Lower lobe of right lung (tissue), 2 donors: Measurements from ENCODE around the gene RTRAF. TPM values are rescaled to one million over a fixed set of nuclear protein-coding genes. Genes with fewer than 3 reads are reported as not detected.

Experiments used
- ATAC-seq, 2 donors: fragments of 200-7000 bp; cut with Tn5 transposase; one replicate each; pipeline ENCODE4 v1.9.1; 2020 to 2022; ENCODE audit warnings: mild to moderate bottlenecking in 2 of 2, moderate library complexity in 2 of 2
- DNase-seq: peaks from one replicate; pipeline ENCODE4 v3.0.0-alpha.2; 2020
- H3K27ac ChIP-seq: fragments of 200-600 bp; one replicate; pipeline ENCODE4 v1.8.0; 2022
- H3K27me3 ChIP-seq: fragments of 200-600 bp; one replicate; pipeline ENCODE4 v1.8.0; 2022; ENCODE audit warnings: low read depth
- H3K36me3 ChIP-seq: fragments of 200-600 bp; one replicate; pipeline ENCODE4 v1.8.0; 2022; ENCODE audit warnings: mild to moderate bottlenecking
- H3K4me1 ChIP-seq: fragments of 200-600 bp; one replicate; pipeline ENCODE4 v1.8.0; 2022
- H3K4me3 ChIP-seq: fragments of 200-600 bp; one replicate; pipeline ENCODE4 v1.8.0; 2022; ENCODE audit warnings: mild to moderate bottlenecking
- H3K9me3 ChIP-seq: fragments of 200-600 bp; one replicate; pipeline ENCODE4 v1.8.0; 2022
- CTCF ChIP-seq: fragments of 200-600 bp; IDR thresholded peaks from one replicate; pipeline ENCODE4 v1.8.0; 2022; ENCODE audit warnings: antibody characterized with exemption, mild to moderate bottlenecking
- intact Hi-C: fragments of 100-400 bp; cut with DNase I; formaldehyde crosslinking; loops from one replicate; pipeline ENCODE4 v1.11.0; 2022
- total RNA-seq: library from RNA; stranded (reverse); fragmentation: NEBNext Ultra II Directional; extraction: Animal tissue kit (Norgen Biotek cat#: 25700); gene quantifications from one replicate; pipeline ENCODE4 v1.2.1, GENCODE V29; 2021
- donor health status: DM: no; HTN: yes; CAD: no; lungs with severe emphysema.

Gene RTRAF
- total RNA-seq, 1 donor from 2014 or later = 124 TPM

GRCh38 chr14:51954031-51954430 lies 35.3 kb upstream of the RTRAF start:
- peaks cover 4% of the 10 kb centered on the region for H3K9me3 ChIP-seq
- H3K4me3 ChIP-seq = no peak overlapping the region
- H3K4me1 ChIP-seq = no peaks in the 10 kb centered on the region
- intact Hi-C loops = no loop called here
- ATAC-seq = no peak
- no peaks in the 10 kb centered on the region for H3K27me3 ChIP-seq
- DNase-seq = no peak
- no peak for TF ChIP-seq CTCF
- no peak overlapping the region for H3K27ac ChIP-seq
- peaks cover 12% of the 10 kb centered on the region for H3K36me3 ChIP-seq

DNA sequence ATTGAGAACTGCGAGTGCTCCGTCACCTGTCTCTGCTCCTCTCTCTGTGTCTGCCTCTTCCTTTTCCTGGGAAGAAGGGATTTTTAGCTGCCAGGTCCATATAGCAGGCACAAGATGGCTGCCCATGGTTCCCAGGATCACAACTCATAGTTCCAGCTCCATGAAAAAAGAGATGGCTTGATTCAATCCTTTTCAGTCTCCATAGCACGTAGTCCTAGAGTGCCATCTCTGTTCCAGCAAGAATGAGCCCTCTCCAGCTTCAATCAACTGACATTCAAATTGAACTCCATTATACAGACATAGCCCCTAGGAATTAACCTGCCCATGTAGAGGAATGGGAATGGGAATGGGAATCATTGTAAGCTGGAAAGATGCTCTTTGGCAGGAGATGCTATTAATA lies 34.7 kb upstream of the RTRAF start:
- Histone ChIP-seq H3K36me3 (peaks cover 12% of the 10 kb centered on the region), H3K9me3 (peaks cover 4% of the 10 kb centered on the region), H3K27me3 (no peaks in the 10 kb centered on the region), H3K27ac (no peak overlapping the region), H3K4me1 (no peaks in the 10 kb centered on the region), H3K4me3 (no peak overlapping the region)
- ATAC-seq (no peak), DNase-seq (no peak)
- intact Hi-C loops = no loop called here
- TF ChIP-seq CTCF = no peak

DNA sequence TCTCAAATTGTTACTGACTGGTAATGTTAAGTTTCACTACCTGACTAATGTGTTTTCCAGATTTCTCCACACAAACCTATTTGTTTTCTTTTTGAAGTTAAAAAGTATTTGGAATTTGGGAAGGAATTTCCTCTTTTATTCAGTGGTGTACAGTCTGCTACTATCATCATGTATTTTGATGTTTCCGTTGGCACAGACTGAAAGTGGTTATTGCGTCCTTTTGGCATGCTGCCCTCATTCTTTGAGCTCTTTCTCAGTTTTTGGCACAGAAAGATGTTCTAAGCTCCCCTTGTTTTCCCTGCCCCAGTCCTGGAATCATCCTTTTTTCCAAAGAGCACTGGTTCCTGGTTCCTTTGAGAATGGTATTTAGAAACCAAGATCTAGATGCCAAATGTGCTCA lies 31.4 kb upstream of the RTRAF start:
- H3K4me3 ChIP-seq = no peak overlapping the region
- H3K27me3 ChIP-seq = no peaks in the 10 kb centered on the region
- ATAC-seq = no peak
- DNase-seq = no peak
- no peaks in the 10 kb centered on the region for H3K36me3 ChIP-seq
- H3K27ac ChIP-seq = no peak overlapping the region
- no peaks in the 10 kb centered on the region for H3K4me1 ChIP-seq
- no peak for TF ChIP-seq CTCF
- peaks cover 8% of the 10 kb centered on the region for H3K9me3 ChIP-seq
- intact Hi-C loops = no loop called here

DNA sequence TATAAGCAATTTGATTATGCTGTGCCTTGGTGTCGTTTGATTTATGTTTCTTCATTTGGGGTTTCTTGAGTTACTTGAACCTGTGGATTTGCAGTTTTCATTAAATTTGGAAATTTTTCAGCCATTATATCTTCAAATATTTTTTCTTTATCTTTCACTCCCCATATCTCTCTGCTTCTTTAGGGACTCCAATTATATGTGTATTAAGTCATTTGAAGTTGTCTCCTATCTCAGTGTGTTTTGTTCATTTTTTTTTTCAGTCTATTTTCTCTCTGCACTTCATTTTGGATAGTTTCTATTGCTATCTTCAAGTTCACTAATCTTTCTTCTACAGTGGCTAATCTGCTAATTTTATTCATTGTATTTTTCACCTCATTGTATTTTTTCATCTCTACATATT lies 29.4 kb upstream of the RTRAF start:
- H3K4me1 ChIP-seq = no peaks in the 10 kb centered on the region
- no peak overlapping the region for H3K4me3 ChIP-seq
- no peak overlapping the region for H3K27ac ChIP-seq
- no peaks in the 10 kb centered on the region for H3K36me3 ChIP-seq
- DNase-seq (no peak), ATAC-seq (no peak)
- H3K9me3 ChIP-seq = peaks cover 8% of the 10 kb centered on the region
- no peak for TF ChIP-seq CTCF
- H3K27me3 ChIP-seq = no peaks in the 10 kb centered on the region
- intact Hi-C loops = no loop called here

- intact Hi-C loops = no loop called here
- Histone ChIP-seq H3K36me3 (no peaks in the 10 kb centered on the region), H3K4me1 (no peaks in the 10 kb centered on the region), H3K27ac (no peak overlapping the region), H3K4me3 (no peak overlapping the region), H3K9me3 (peaks cover 8% of the 10 kb centered on the region), H3K27me3 (no peaks in the 10 kb centered on the region)
- DNase-seq = no peak
- ATAC-seq = no peak
- no peak for TF ChIP-seq CTCF
Measured at GRCh38 chr14:51960866-51961265, 28.5 kb upstream of the RTRAF start.

- peaks cover 8% of the 10 kb centered on the region for H3K9me3 ChIP-seq
- H3K4me3 ChIP-seq = no peak overlapping the region
- ATAC-seq = no peak
- no peak for DNase-seq
- TF ChIP-seq CTCF = no peak
- H3K27ac ChIP-seq = no peak overlapping the region
- intact Hi-C loops = no loop called here
- H3K27me3 ChIP-seq = no peaks in the 10 kb centered on the region
- no peaks in the 10 kb centered on the region for H3K4me1 ChIP-seq
- no peaks in the 10 kb centered on the region for H3K36me3 ChIP-seq
Measured at GRCh38 chr14:51962711-51963110, 26.6 kb upstream of the RTRAF start.
